ENCODE measurements around the gene CDADC1.

DNA sequence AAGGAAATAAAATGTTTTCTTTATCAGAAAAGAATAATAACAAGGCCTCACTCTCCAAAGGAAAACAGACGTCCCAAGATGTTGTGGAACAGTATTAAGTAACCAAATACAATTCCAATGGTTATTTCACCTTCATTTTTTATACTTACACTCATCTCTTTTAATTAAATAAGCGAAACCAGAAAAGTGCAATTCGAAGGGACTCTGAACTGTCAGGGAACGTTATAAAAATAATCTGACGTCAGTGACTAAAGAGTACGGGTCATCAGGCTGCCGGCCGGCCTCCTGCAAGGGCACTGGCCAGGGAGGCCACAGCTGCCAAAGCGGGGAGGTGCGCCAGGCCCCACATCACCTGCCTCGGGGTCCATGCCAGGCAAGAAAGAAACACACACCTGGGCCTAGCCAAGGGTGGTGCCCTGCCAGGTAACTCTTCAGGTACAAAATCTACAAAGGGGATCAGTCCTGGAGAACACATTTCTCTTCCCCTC lies 61.2 kb downstream of the CDADC1 start:
- TF ChIP-seq, protein P1, sequence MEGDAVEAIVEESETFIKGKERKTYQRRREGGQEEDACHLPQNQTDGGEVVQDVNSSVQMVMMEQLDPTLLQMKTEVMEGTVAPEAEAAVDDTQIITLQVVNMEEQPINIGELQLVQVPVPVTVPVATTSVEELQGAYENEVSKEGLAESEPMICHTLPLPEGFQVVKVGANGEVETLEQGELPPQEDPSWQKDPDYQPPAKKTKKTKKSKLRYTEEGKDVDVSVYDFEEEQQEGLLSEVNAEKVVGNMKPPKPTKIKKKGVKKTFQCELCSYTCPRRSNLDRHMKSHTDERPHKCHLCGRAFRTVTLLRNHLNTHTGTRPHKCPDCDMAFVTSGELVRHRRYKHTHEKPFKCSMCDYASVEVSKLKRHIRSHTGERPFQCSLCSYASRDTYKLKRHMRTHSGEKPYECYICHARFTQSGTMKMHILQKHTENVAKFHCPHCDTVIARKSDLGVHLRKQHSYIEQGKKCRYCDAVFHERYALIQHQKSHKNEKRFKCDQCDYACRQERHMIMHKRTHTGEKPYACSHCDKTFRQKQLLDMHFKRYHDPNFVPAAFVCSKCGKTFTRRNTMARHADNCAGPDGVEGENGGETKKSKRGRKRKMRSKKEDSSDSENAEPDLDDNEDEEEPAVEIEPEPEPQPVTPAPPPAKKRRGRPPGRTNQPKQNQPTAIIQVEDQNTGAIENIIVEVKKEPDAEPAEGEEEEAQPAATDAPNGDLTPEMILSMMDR (IDR thresholded peaks at IDR 0.05): peak in 1 of 7 experiments; percentile 1
- TF ChIP-seq POLR2A (IDR thresholded peaks at IDR 0.05): no peak
